Activated CD4-positive, alpha-beta T cell treated with anti-CD3 and anti-CD28 coated beads for 24 hours (primary cell): Measurements from ENCODE around the gene C1orf116.
A peak's percentile ranks its signal among the peaks of the same experiment; 100 is the strongest.
"Not testable (repeated sequence)": the region's sequence is repeated elsewhere in the genome, so short reads cannot be mapped to it uniquely, and the experiment has no call there.

Source experiments
- DNase-seq, 2 donors: peaks; one replicate each; pipeline ENCODE4 v3.0.0-alpha.2; 2020; ENCODE audit warnings: low read depth in 2 of 2

The C1orf116 gene

GRCh38 chr1:207058878-207059867 is 26.6 kb upstream of the C1orf116 start:
- no peak for DNase-seq

- no peak for DNase-seq
These were observed 25.7 kb upstream of the C1orf116 start for GRCh38 chr1:207058252-207058651.

GRCh38 chr1:207056673-207057072 is 24.1 kb upstream of the C1orf116 start:
- no peak for DNase-seq

GRCh38 chr1:207055386-207056001 is 22.9 kb upstream of the C1orf116 start:
- no peak for DNase-seq

- no peak for DNase-seq
These were observed 21.9 kb upstream of the C1orf116 start for GRCh38 chr1:207054491-207054890.

GRCh38 chr1:207052911-207053769 is 20.6 kb upstream of the C1orf116 start, which contains the start of gene PFKFB2:
Gene PFKFB2, plus strand, starts transcription at chr1:207053275. Its CDS starts 1,443 bp downstream, at chr1:207054718.
- DNase-seq = peak; percentile 91 to 95

GRCh38 chr1:207051191-207051943 is 18.8 kb upstream of the C1orf116 start, which contains the start of gene YOD1:
Gene YOD1, minus strand, starts transcription at chr1:207051208. Its CDS starts 178 bp downstream, at chr1:207051030.
- no peak for DNase-seq

- DNase-seq = peak; percentile 84 to 88
These were observed 18.1 kb upstream of the C1orf116 start for GRCh38 chr1:207050480-207051190.

GRCh38 chr1:207049974-207050391 is 17.4 kb upstream of the C1orf116 start:
- peak in 1 of 2 donors; percentile 35 for DNase-seq

GRCh38 chr1:207049514-207049913 is 17.0 kb upstream of the C1orf116 start:
- DNase-seq = no peak

- no peak for DNase-seq
These were observed 16.5 kb upstream of the C1orf116 start for GRCh38 chr1:207049054-207049453.

GRCh38 chr1:207048041-207048440 is 15.5 kb upstream of the C1orf116 start:
- no peak for DNase-seq

GRCh38 chr1:207047505-207047904 is 14.9 kb upstream of the C1orf116 start:
- DNase-seq = no peak

GRCh38 chr1:207045453-207045852 is 12.9 kb upstream of the C1orf116 start:
- DNase-seq = no peak

GRCh38 chr1:207041397-207041796 is 8.8 kb upstream of the C1orf116 start:
- not testable (repeated sequence) for DNase-seq

GRCh38 chr1:207040181-207040533 is 7.6 kb upstream of the C1orf116 start:
- no peak for DNase-seq

GRCh38 chr1:207039380-207040180 is 7.0 kb upstream of the C1orf116 start:
- no peak for DNase-seq

GRCh38 chr1:207036865-207037264 is 4.3 kb upstream of the C1orf116 start:
- no peak for DNase-seq

- DNase-seq = no peak
These were observed 3.5 kb upstream of the C1orf116 start for GRCh38 chr1:207035877-207036551.
